Measurements from ENCODE around the gene ATP4A.

- no peak for TF ChIP-seq POLR2AphosphoS5 (IDR thresholded peaks at IDR 0.05)
- no peak for TF ChIP-seq CTCF (IDR thresholded peaks at IDR 0.05)
Measured at GRCh38 chr19:35542209-35542608, 21.2 kb downstream of the ATP4A start.
